Measurements from ENCODE around the gene FOXL1.

FOXL1 gene

DNA sequence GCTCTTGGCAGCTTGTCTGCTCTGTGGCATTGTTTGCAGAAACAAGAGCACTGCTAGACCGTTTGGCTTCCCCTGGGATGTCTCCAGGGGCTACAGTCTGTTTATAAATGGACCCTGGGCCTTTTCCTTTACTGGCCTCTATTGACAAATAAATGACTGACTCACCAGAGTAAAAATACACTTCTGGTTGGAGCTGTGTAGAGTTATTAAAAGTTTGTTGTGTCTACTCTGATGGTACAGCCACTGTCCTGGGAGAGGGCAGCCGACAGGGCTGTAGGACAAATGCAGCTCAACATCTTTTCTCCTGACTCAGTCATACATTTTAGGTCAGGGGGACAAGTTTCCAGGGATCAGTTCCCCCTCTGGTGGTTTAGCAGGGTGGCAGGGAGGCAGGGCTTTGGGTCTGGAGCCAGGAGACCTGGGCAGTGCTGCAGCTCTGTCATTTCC is 30.0 kb downstream of the FOXL1 start:
- no peak overlapping the region for H3K27ac ChIP-seq

DNA sequence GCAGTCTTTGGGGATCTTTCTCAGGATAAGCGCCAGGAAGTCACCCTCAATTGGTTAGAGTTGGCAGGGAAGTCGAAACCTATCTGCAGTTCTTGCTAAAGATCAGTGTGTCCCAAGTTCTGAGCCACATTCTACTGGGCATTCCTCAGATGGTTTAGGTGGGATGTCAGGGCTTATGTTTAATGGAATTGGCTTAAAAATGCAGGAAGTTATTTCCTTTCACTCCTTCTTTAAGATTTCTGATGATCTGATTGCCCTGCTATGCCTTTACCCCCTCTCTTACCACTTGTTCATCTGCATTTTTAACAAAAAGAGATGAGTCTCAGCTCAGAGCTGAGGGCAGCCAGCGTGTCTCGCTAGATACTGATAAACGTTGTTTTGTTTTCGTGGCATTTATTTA is 30.8 kb downstream of the FOXL1 start:
- no peak overlapping the region for H3K27ac ChIP-seq
- TF ChIP-seq, protein P1, sequence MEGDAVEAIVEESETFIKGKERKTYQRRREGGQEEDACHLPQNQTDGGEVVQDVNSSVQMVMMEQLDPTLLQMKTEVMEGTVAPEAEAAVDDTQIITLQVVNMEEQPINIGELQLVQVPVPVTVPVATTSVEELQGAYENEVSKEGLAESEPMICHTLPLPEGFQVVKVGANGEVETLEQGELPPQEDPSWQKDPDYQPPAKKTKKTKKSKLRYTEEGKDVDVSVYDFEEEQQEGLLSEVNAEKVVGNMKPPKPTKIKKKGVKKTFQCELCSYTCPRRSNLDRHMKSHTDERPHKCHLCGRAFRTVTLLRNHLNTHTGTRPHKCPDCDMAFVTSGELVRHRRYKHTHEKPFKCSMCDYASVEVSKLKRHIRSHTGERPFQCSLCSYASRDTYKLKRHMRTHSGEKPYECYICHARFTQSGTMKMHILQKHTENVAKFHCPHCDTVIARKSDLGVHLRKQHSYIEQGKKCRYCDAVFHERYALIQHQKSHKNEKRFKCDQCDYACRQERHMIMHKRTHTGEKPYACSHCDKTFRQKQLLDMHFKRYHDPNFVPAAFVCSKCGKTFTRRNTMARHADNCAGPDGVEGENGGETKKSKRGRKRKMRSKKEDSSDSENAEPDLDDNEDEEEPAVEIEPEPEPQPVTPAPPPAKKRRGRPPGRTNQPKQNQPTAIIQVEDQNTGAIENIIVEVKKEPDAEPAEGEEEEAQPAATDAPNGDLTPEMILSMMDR (conservative IDR thresholded peaks at IDR 0.05) = no peak

More for the DNA sequence above, 30.0 kb downstream of the FOXL1 start:
- TF ChIP-seq, protein P1 (conservative IDR thresholded peaks at IDR 0.05) = no peak

DNA sequence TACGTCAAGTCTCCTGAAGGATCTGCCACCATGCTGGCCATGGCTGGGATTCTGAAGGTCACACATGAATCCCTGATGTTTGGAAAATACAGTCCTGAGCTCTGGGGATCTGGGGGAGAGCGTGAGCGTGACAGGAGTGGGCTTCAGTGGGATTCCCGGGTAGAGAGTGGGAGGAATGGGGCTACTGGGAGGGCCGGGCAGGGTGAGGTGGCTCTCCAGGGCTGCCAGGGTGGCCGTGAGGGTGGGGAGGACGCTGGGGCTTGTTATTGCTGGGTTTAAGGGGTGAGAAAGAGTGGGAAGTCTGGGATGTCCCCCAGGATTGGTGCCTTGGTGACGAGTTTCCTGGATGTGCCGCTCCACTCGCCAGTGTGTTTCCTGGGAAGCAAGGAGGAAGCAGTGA is 31.3 kb downstream of the FOXL1 start:
- H3K27ac ChIP-seq = no peak overlapping the region
- TF ChIP-seq, protein P1 (conservative IDR thresholded peaks at IDR 0.05) = no peak

DNA sequence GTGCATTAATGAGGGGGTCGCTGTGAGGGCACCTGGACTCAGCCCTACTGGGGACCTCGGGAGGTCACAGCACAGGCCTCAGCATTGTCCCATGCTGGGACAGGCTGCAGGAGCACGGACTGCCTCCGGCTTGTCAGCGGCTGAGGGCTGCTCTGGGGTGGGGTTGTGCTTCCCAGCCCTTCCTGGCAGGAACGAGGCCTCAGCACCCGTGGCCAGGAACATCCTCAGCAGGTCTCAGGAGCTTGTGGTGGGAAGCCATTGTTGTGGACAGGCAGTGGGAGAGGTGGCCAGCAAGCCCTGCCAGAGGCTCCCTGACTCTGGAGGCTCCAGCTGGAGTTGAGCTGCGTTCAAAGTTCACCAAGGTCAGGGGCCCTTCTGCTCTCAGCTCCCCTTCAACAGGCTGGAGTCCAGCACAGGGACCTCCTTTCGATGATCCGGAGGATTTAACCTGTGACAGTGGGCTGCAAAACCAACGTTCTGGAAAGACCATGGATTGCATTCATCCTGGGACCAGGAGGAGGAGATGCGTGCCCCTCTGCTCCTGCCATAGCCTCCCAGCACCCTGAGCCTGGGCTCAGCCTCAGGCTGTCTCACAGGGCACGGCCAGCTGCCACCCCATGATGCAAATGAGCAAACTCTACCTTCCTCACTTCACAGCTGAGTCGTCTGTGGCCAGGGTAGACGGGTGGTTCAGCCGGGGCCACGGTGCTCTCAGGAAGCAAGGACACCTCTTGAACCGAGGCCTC is 32.6 kb downstream of the FOXL1 start:
- H3K27ac ChIP-seq = no peak overlapping the region

DNA sequence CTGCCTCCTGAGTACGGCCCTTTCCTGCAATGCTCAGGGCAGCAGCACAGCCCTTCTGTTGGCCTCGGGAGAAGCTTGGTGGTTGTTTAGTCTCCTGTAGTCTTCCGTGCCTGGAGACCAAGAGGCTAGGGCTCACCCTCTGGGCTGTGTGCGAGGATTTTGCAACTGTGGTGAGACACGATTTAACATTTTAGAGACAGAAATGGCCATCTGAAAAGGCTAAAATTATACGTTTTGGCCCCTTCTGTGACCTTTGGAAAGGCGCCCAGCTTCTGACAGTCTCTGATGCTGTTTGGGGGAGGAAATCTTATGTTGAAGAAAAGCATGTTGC is 33.1 kb downstream of the FOXL1 start:
- TF ChIP-seq, protein P1 (conservative IDR thresholded peaks at IDR 0.05) = no peak
- H3K27ac ChIP-seq = no peak overlapping the region

More for the DNA sequence above, 32.6 kb downstream of the FOXL1 start:
- TF ChIP-seq, protein P1 (conservative IDR thresholded peaks at IDR 0.05) = no peak

DNA sequence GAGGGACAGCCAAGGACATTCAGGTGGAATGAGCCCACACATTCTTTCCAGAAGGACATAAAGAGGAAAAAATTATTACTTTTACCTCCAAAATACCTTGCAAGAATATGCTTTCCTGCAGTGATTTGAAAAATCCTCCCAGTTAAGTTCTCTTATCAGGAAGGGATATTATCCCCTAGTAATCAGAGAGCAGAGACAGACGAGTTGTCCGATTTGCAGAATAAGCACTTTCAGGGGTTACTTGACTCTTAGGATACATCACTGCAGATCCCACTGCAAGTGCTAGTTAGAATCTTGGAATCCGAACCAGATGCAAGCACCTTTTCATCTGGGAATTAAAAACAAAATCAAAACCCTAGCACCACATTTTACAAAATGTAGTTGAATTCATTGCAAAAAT is 33.6 kb downstream of the FOXL1 start:
- no peak overlapping the region for H3K27ac ChIP-seq
- TF ChIP-seq, protein P1 (conservative IDR thresholded peaks at IDR 0.05) = no peak

DNA sequence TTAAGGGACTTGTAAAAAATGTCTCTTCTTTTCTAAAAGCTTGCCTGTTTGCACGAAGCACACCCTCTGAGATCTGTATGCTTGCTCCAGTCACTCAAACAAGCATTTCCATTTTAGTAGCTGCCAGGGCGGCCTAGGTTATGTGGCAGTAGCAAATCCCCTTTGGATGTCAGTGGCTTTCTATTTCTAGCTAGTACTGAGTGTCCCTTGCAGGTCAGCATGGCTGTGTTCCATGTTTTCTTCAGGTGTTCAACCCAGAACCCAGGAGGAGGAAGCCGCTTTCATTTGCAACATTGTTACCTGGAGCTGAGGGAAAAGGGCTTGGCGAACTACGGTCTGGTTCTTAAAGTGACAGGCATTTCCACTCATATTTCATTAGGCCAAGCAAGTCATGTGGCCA is 36.4 kb downstream of the FOXL1 start:
- H3K27ac ChIP-seq = no peak overlapping the region
- TF ChIP-seq, protein P1 (conservative IDR thresholded peaks at IDR 0.05) = no peak

Data from VCaP (cell line).